IMR-90 (cell line): Measurements from ENCODE around the gene ZDHHC17. TPM values are rescaled to one million over a fixed set of nuclear protein-coding genes. Genes with fewer than 3 reads are reported as not detected.

Source experiments
- ATAC-seq: fragments of 200-7000 bp; cut with Tn5 transposase; 2 replicates; pipeline ENCODE4 v1.9.1; 2020; ENCODE audit warnings: low read depth, mild to moderate bottlenecking, moderate library complexity
- BruUV-seq: library from RNA; stranded (reverse); fragments of 400-500 nt; replicated peaks from 2 replicates; lab custom pipeline; 2021; lab: Mats Ljungman, UMichigan
- CTCF ChIA-PET: fragments of 300-600 bp; formaldehyde crosslinking; extraction: SDS; loops from one replicate; lab custom pipeline; 2021; ENCODE audit warnings: antibody characterized with exemption; lab: Yijun Ruan, JAX
- POLR2A ChIA-PET: fragments of 300-600 bp; sonication (Branson Sonifier 250); formaldehyde crosslinking; loops from one replicate; lab custom pipeline; 2022; ENCODE audit warnings: antibody characterized with exemption; ENCODE audit not compliant: unreplicated experiment; lab: Charles Lee
- DNase-seq: peaks from one replicate; pipeline ENCODE4 v3.0.0; 2013
- H2AFZ ChIP-seq: replicated peaks from 2 replicates; pipeline ENCODE3; 2013; ENCODE audit warnings: low read length, mild to moderate bottlenecking; ENCODE audit not compliant: poor library complexity
- H2AK5ac ChIP-seq: 2 replicates; pipeline ENCODE4 v1.6.1; 2013; ENCODE audit warnings: low read depth, low read length, inconsistent platforms
- H2AK9ac ChIP-seq: replicated peaks from 2 replicates; pipeline ENCODE3; 2013; ENCODE audit warnings: mild to moderate bottlenecking, low read depth, low read length, moderate library complexity; ENCODE audit not compliant: poor library complexity
- H2BK120ac ChIP-seq: 2 replicates; pipeline ENCODE4 v1.6.1; 2013; ENCODE audit warnings: low read depth, low read length, inconsistent platforms
- H2BK15ac ChIP-seq: 3 replicates; pipeline ENCODE4 v1.6.1; 2013; ENCODE audit warnings: low read depth, low read length, inconsistent platforms
- H2BK20ac ChIP-seq: 2 replicates; pipeline ENCODE4 v1.6.1; 2013; ENCODE audit warnings: low read depth, mild to moderate bottlenecking, inconsistent platforms, low read length, moderate library complexity
- H2BK5ac ChIP-seq: 2 replicates; pipeline ENCODE4 v1.6.1; 2013; ENCODE audit warnings: mild to moderate bottlenecking, low read depth, low read length, inconsistent platforms; ENCODE audit not compliant: poor library complexity, severe bottlenecking
- H3K14ac ChIP-seq: replicated peaks from 2 replicates; pipeline ENCODE4 v1.6.1; 2013; ENCODE audit warnings: low read depth, low read length, inconsistent platforms
- H3K18ac ChIP-seq: 2 replicates; pipeline ENCODE4 v1.6.1; 2013; ENCODE audit warnings: low read depth, low read length, control low read depth
- H3K23ac ChIP-seq: 2 replicates; pipeline ENCODE4 v1.6.1; 2013; ENCODE audit warnings: low read depth, low read length, inconsistent platforms
- H3K27ac ChIP-seq: 2 replicates; pipeline ENCODE4 v1.5.1; 2013; ENCODE audit warnings: mild to moderate bottlenecking, control low read depth, low read length; ENCODE audit not compliant: insufficient read depth
- H3K27me3 ChIP-seq: 2 replicates; pipeline ENCODE4 v1.6.1; 2013; ENCODE audit warnings: low read length; ENCODE audit not compliant: control insufficient read depth, insufficient read depth
- H3K36me3 ChIP-seq: 2 replicates; pipeline ENCODE4 v1.6.1; 2013; ENCODE audit warnings: low read length, mixed read lengths; ENCODE audit not compliant: control insufficient read depth, insufficient read depth
- H3K4ac ChIP-seq: 2 replicates; pipeline ENCODE4 v1.6.1; 2013; ENCODE audit warnings: low read depth, low read length, inconsistent platforms
- H3K4me1 ChIP-seq: 2 replicates; pipeline ENCODE4 v1.6.1; 2013; ENCODE audit warnings: low read length, mixed read lengths; ENCODE audit not compliant: control insufficient read depth, insufficient read depth
- H3K4me2 ChIP-seq: 2 replicates; pipeline ENCODE4 v1.6.1; 2013; ENCODE audit warnings: low read depth, mild to moderate bottlenecking, control low read depth, low read length, moderate library complexity
- H3K4me3 ChIP-seq: 2 replicates; pipeline ENCODE4 v1.5.1; 2013; ENCODE audit warnings: low read depth, mild to moderate bottlenecking, control low read depth, low read length, moderate library complexity; ENCODE audit not compliant: insufficient read depth
- H3K56ac ChIP-seq: 2 replicates; pipeline ENCODE4 v1.6.1; 2013; ENCODE audit warnings: low read length, inconsistent platforms; ENCODE audit not compliant: insufficient read depth; ENCODE audit errors: extremely low read depth
- H3K79me1 ChIP-seq, 2 experiments: 2 replicates each; pipeline ENCODE4 v1.6.1; 2013; ENCODE audit warnings: low read length in 2 of 2, inconsistent platforms in 1 of 2, low read depth in 1 of 2
- H3K9ac ChIP-seq: 2 replicates; pipeline ENCODE4 v1.6.1; 2013; ENCODE audit warnings: low read depth, low read length, control low read depth
- H3K9me1 ChIP-seq: 2 replicates; pipeline ENCODE4 v1.6.1; 2013; ENCODE audit warnings: low read length, inconsistent platforms; ENCODE audit not compliant: insufficient read depth
- H3K9me3 ChIP-seq: 2 replicates; pipeline ENCODE4 v1.6.1; 2013; ENCODE audit warnings: low read length; ENCODE audit not compliant: control insufficient read depth, insufficient read depth
- H4K20me1 ChIP-seq: 2 replicates; pipeline ENCODE4 v1.6.1; 2013; ENCODE audit warnings: low read length, inconsistent platforms; ENCODE audit not compliant: insufficient read depth
- H4K5ac ChIP-seq: 2 replicates; pipeline ENCODE4 v1.6.1; 2013; ENCODE audit warnings: mild to moderate bottlenecking, low read depth, low read length, control low read depth
- H4K8ac ChIP-seq, 2 experiments: 2 replicates each; pipeline ENCODE4 v1.6.1; 2013; ENCODE audit warnings: low read depth in 2 of 2, low read length in 2 of 2, control low read depth in 1 of 2, inconsistent platforms in 1 of 2
- H4K91ac ChIP-seq: 2 replicates; pipeline ENCODE4 v1.6.1; 2013; ENCODE audit warnings: low read depth, low read length, inconsistent platforms; ENCODE audit not compliant: insufficient read depth
- BHLHE40 ChIP-seq: fragments of 150-350 bp; IDR thresholded peaks from 2 replicates; pipeline ENCODE4 v1.6.1; 2016; ENCODE audit warnings: mild to moderate bottlenecking, low read depth, low read length
- CEBPB ChIP-seq: IDR thresholded peaks from 2 replicates; pipeline ENCODE4 v1.6.1; 2012; ENCODE audit warnings: low read depth, low read length, improper control_type of control experiment
- CHD1 ChIP-seq: IDR thresholded peaks from 2 replicates; pipeline ENCODE4 v1.6.1; 2012; ENCODE audit warnings: low read depth, low read length, improper control_type of control experiment
- CTCF ChIP-seq: conservative IDR thresholded peaks from 2 replicates; pipeline ENCODE4 v1.5.1; 2012; ENCODE audit warnings: mild to moderate bottlenecking, low read depth, low read length, improper control_type of control experiment
- FOS ChIP-seq: fragments of 150-350 bp; IDR thresholded peaks from 2 replicates; pipeline ENCODE4 v1.6.1; 2016; ENCODE audit warnings: low read depth, low read length
- MAFK ChIP-seq: IDR thresholded peaks from 2 replicates; pipeline ENCODE4 v1.6.1; 2012; ENCODE audit warnings: low read depth, low read length, improper control_type of control experiment
- MAZ ChIP-seq: IDR thresholded peaks from 2 replicates; pipeline ENCODE4 v1.6.1; 2012; ENCODE audit warnings: low read depth, mild to moderate bottlenecking, low read length, improper control_type of control experiment, moderate library complexity, borderline replicate concordance
- NFE2L2 ChIP-seq: fragments of 150-350 bp; IDR thresholded peaks from 2 replicates; pipeline ENCODE4 v1.6.1; 2016; ENCODE audit warnings: low read depth, mild to moderate bottlenecking, low read length
- POLR2A ChIP-seq: IDR thresholded peaks from 2 replicates; pipeline ENCODE4 v1.6.1; 2012; ENCODE audit warnings: mild to moderate bottlenecking, low read depth, low read length
- RAD21 ChIP-seq: IDR thresholded peaks from 2 replicates; pipeline ENCODE4 v1.6.1; 2012; ENCODE audit warnings: low read length, improper control_type of control experiment
- RCOR1 ChIP-seq: IDR thresholded peaks from 2 replicates; pipeline ENCODE4 v1.6.1; 2012; ENCODE audit warnings: mild to moderate bottlenecking, low read length, improper control_type of control experiment; ENCODE audit not compliant: insufficient replicate concordance
- RFX5 ChIP-seq: IDR thresholded peaks from 2 replicates; pipeline ENCODE4 v1.8.0; 2012; ENCODE audit warnings: low read depth, mild to moderate bottlenecking, low read length, moderate library complexity
- SMC3 ChIP-seq: fragments of 150-350 bp; IDR thresholded peaks from 2 replicates; pipeline ENCODE4 v1.6.1; 2016; ENCODE audit warnings: low read depth, mild to moderate bottlenecking, antibody characterized with exemption, low read length, moderate library complexity
- WGBS, 2 experiments: methylation state at CpG; one replicate each; pipeline versions ENCODE4 v1.1.5 to v1.1.7; 2013; ENCODE audit warnings: missing lambda C conversion rate in 2 of 2; ENCODE audit not compliant: insufficient read length in 1 of 2; ENCODE audit errors: extremely low coverage in 2 of 2; 5-methylcytosine and 5-hydroxymethylcytosine counted together
- dilution Hi-C: fragments of 300-500 bp; cut with HindIII; formaldehyde crosslinking; loops from one replicate; pipeline ENCODE4 v1.14.3; 2018; ENCODE audit warnings: low sequenced_read_pairs; ENCODE audit not compliant: unreplicated experiment
- in situ Hi-C: fragments of 300-500 bp; cut with MboI; formaldehyde crosslinking; loops from 3 replicates; pipeline ENCODE4 v1.14.3; 2019; ENCODE audit warnings: low sequenced_read_pairs, inconsistent platforms, mixed read lengths
- intact Hi-C: fragments of 100-400 bp; cut with micrococcal nuclease; formaldehyde crosslinking; loops from 2 replicates; pipeline ENCODE4 v1.10.0; 2022
- polyA plus RNA-seq, 3 experiments: library from polyadenylated mRNA; depleted of rRNA; stranded (reverse); fragments of >200 nt; gene quantifications; 2 replicates each; pipeline ENCODE4 v1.2.3, GENCODE V29; 2012; ENCODE audit warnings: low replicate concordance in 1 of 3
- total RNA-seq: library from RNA; depleted of rRNA; stranded (reverse); fragments of >200 nt; gene quantifications from 2 replicates; pipeline ENCODE4 v1.2.3, GENCODE V29; 2012
- TF ChIP-seq, protein P1 (sequence below): fragments of 150-350 bp; IDR thresholded peaks from 2 replicates; pipeline ENCODE4 v1.6.1; 2017; ENCODE audit warnings: mild to moderate bottlenecking, antibody characterized with exemption, low read length, low read depth
- TF ChIP-seq, protein P2 (sequence below): fragments of 150-350 bp; IDR thresholded peaks from 2 replicates; pipeline ENCODE4 v1.6.1; 2016; ENCODE audit warnings: low read depth, mild to moderate bottlenecking, low read length, moderate library complexity, borderline replicate concordance

ZDHHC17 gene
- total and polyA plus RNA-seq, 2 of the 4 experiments (the other 2 are of a cell fraction): 23.3 to 125 TPM

GRCh38 chr12:76738824-76739579 is 24.9 kb upstream of the ZDHHC17 start:
- in situ Hi-C loops (no loop called here), intact Hi-C loops (no loop called here), dilution Hi-C loops (no loop called here)
- no TSS peak for BruUV-seq
- no peak overlapping the region for H4K5ac ChIP-seq
- DNase-seq: no peak
- no peaks in the 10 kb centered on the region for H3K4me1 ChIP-seq
- no peak overlapping the region for H2BK20ac ChIP-seq
- no peak overlapping the region for H3K4ac ChIP-seq
- 70% methylated on average over 2 of the region's 10 CpGs; no CpG with 5 or more reads in 1 of the 2 experiments for WGBS, 2 experiments
- H4K91ac ChIP-seq: no peak overlapping the region
- H3K14ac ChIP-seq: no peak overlapping the region
- H3K9ac ChIP-seq: no peak overlapping the region
- H2BK15ac ChIP-seq: no peak overlapping the region
- H3K9me1 ChIP-seq: no peaks in the 10 kb centered on the region
- H2AFZ ChIP-seq: no peak overlapping the region
- H3K23ac ChIP-seq: no peak overlapping the region
- H2AK5ac ChIP-seq: no peak overlapping the region
- H2BK5ac ChIP-seq: no peak overlapping the region
- no peak overlapping the region for H2AK9ac ChIP-seq
- no peak overlapping the region for H3K4me3 ChIP-seq
- H4K8ac ChIP-seq: peak overlapping the region in 1 of 2 experiments; percentile 25; a peak in 1 of 4 replicates
- POLR2A ChIA-PET: no interaction called here
- H3K4me2 ChIP-seq: no peak overlapping the region
- no peak overlapping the region for H3K27ac ChIP-seq
- no peak overlapping the region for H3K18ac ChIP-seq
- no peak for ATAC-seq
- CTCF ChIA-PET: interaction anchor here (1.1 kb wide), 1 partner anchor 18 kb away, joined by 3 read pairs; no protein-coding TSS in a partner anchor
- no peaks in the 10 kb centered on the region for H3K79me1 ChIP-seq
- no peaks in the 10 kb centered on the region for H3K36me3 ChIP-seq
- no peaks in the 10 kb centered on the region for H4K20me1 ChIP-seq
- no peak overlapping the region for H2BK120ac ChIP-seq
- H3K27me3 ChIP-seq: no peaks in the 10 kb centered on the region
- no peak overlapping the region for H3K56ac ChIP-seq
- H3K9me3 ChIP-seq: no peaks in the 10 kb centered on the region
- no peak for TF ChIP-seq CTCF
- no peak for TF ChIP-seq FOS
- TF ChIP-seq RFX5: no peak
- no peak for TF ChIP-seq SMC3
- TF ChIP-seq, protein P1, sequence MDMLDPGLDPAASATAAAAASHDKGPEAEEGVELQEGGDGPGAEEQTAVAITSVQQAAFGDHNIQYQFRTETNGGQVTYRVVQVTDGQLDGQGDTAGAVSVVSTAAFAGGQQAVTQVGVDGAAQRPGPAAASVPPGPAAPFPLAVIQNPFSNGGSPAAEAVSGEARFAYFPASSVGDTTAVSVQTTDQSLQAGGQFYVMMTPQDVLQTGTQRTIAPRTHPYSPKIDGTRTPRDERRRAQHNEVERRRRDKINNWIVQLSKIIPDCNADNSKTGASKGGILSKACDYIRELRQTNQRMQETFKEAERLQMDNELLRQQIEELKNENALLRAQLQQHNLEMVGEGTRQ: no peak
- no peak for TF ChIP-seq MAFK
- no peak for TF ChIP-seq MAZ
- TF ChIP-seq POLR2A: no peak
- no peak for TF ChIP-seq NFE2L2
- TF ChIP-seq CEBPB: no peak
- no peak for TF ChIP-seq CHD1
- no peak for TF ChIP-seq RCOR1
- no peak for TF ChIP-seq BHLHE40
- no peak for TF ChIP-seq RAD21
- TF ChIP-seq, protein P2, sequence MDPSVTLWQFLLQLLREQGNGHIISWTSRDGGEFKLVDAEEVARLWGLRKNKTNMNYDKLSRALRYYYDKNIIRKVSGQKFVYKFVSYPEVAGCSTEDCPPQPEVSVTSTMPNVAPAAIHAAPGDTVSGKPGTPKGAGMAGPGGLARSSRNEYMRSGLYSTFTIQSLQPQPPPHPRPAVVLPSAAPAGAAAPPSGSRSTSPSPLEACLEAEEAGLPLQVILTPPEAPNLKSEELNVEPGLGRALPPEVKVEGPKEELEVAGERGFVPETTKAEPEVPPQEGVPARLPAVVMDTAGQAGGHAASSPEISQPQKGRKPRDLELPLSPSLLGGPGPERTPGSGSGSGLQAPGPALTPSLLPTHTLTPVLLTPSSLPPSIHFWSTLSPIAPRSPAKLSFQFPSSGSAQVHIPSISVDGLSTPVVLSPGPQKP: no peak
